H1 (cell line): ENCODE measurements around the gene MUC2. TPM values are rescaled to one million over a fixed set of nuclear protein-coding genes. Genes with fewer than 3 reads are reported as not detected.

ENCODE experiments used
- CTCF ChIA-PET: fragments of 300-600 bp; sonication (Branson Sonifier 250); formaldehyde crosslinking; loops from one replicate; lab custom pipeline; 2021; ENCODE audit not compliant: partially characterized antibody; lab: Charles Lee
- POLR2A ChIA-PET: fragments of 300-600 bp; sonication (Branson Sonifier 250); formaldehyde crosslinking; loops from one replicate; lab custom pipeline; 2021; ENCODE audit warnings: inconsistent platforms; ENCODE audit not compliant: partially characterized antibody; lab: Charles Lee
- DNase-seq, 2 experiments: peaks; one replicate each; pipeline versions ENCODE4 v3.0.0 to v3.0.0-alpha.2; 2010 to 2022; ENCODE audit warnings: low spot score in 2 of 2, low read depth in 1 of 2, mixed read lengths in 1 of 2
- FAIRE-seq: peaks from 2 replicates; lab custom pipeline; 2011; peaks lifted over from hg19 to GRCh38; lab: Jason Lieb, UNC
- H2AFZ ChIP-seq: 2 replicates; pipeline ENCODE4 v1.8.1; 2012; ENCODE audit warnings: low read length, inconsistent platforms
- H2AK5ac ChIP-seq: 2 replicates; pipeline ENCODE4 v1.6.1; 2013; ENCODE audit warnings: low read depth, low read length
- H2BK120ac ChIP-seq: replicated peaks from 2 replicates; pipeline ENCODE3; 2013; ENCODE audit warnings: low read depth, low read length, inconsistent platforms
- H2BK12ac ChIP-seq: 2 replicates; pipeline ENCODE4 v1.6.1; 2013; ENCODE audit warnings: low read depth, low read length
- H2BK15ac ChIP-seq: 2 replicates; pipeline ENCODE4 v1.6.1; 2013; ENCODE audit warnings: low read length
- H2BK20ac ChIP-seq: 2 replicates; pipeline ENCODE4 v1.6.1; 2013; ENCODE audit warnings: low read length
- H2BK5ac ChIP-seq: 2 replicates; pipeline ENCODE4 v1.6.1; 2013; ENCODE audit warnings: low read depth, low read length
- H3K14ac ChIP-seq: 2 replicates; pipeline ENCODE4 v1.6.1; 2013; ENCODE audit warnings: inconsistent platforms; ENCODE audit not compliant: insufficient read length
- H3K18ac ChIP-seq: 2 replicates; pipeline ENCODE4 v1.6.1; 2013; ENCODE audit warnings: low read length; ENCODE audit errors: extremely low read depth
- H3K23ac ChIP-seq: 2 replicates; pipeline ENCODE4 v1.6.1; 2013; ENCODE audit warnings: inconsistent platforms; ENCODE audit not compliant: insufficient read length
- H3K23me2 ChIP-seq: 2 replicates; pipeline ENCODE4 v1.6.1; 2013; ENCODE audit warnings: low read depth, low read length
- H3K27ac ChIP-seq: 2 replicates; pipeline ENCODE4 v1.6.1; 2011; ENCODE audit warnings: low read depth, low read length, inconsistent platforms
- H3K27me3 ChIP-seq, 4 experiments: replicated peaks in 1 of 4; 1 replicate in 1 of 4; 2 replicates in 3 of 4; pipeline versions ENCODE4 v1.6.1 to v1.8.1; 2011 to 2013; ENCODE audit warnings: low read length in 3 of 4, mild to moderate bottlenecking in 3 of 4, inconsistent platforms in 2 of 4, mixed read lengths in 2 of 4, moderate library complexity in 1 of 4; ENCODE audit not compliant: control insufficient read depth in 3 of 4, insufficient read depth in 3 of 4; ENCODE audit errors: extremely low read depth in 1 of 4
- H3K36me3 ChIP-seq, 4 experiments: 2 replicates each; pipeline versions ENCODE4 v1.6.1 to v1.8.1; 2011 to 2013; ENCODE audit warnings: mild to moderate bottlenecking in 4 of 4, low read length in 3 of 4, moderate library complexity in 2 of 4, control low read depth in 1 of 4, inconsistent platforms in 1 of 4; ENCODE audit not compliant: insufficient read depth in 4 of 4, control insufficient read depth in 2 of 4
- H3K4ac ChIP-seq: replicated peaks from 2 replicates; pipeline ENCODE3; 2013; ENCODE audit warnings: low read length, low read depth, mixed read lengths, inconsistent platforms; ENCODE audit not compliant: insufficient read length
- H3K4me1 ChIP-seq, 4 experiments: replicated peaks in 1 of 4; 1 replicate in 1 of 4; 2 replicates in 3 of 4; pipeline versions ENCODE4 v1.6.1 to v1.8.1; 2011 to 2013; ENCODE audit warnings: low read length in 3 of 4, inconsistent platforms in 2 of 4, mixed read lengths in 1 of 4; ENCODE audit not compliant: insufficient read depth in 4 of 4, control insufficient read depth in 3 of 4
- H3K4me2 ChIP-seq, 2 experiments: 2 replicates each; pipeline versions ENCODE4 v1.6.1 to v1.8.1; 2011 to 2013; ENCODE audit warnings: low read depth in 2 of 2, low read length in 2 of 2, control low read depth in 1 of 2, inconsistent platforms in 1 of 2, mild to moderate bottlenecking in 1 of 2; ENCODE audit not compliant: insufficient read depth in 1 of 2
- H3K4me3 ChIP-seq, 4 experiments: fragments of 200-600, 300-600 bp in 1 of 4; sonication (generic), shearing (Covaris generic), sonication (Bioruptor Twin) in 1 of 4; 2 replicates each; pipeline versions ENCODE4 v1.5.1 to v1.8.1; 2011 to 2016; ENCODE audit warnings: low read length in 4 of 4, low read depth in 3 of 4, control low read depth in 2 of 4, inconsistent platforms in 2 of 4, mild to moderate bottlenecking in 2 of 4, mixed read lengths in 1 of 4, moderate library complexity in 1 of 4; ENCODE audit not compliant: insufficient read depth in 2 of 4; ENCODE audit errors: extremely low read depth in 1 of 4
- H3K56ac ChIP-seq: replicated peaks from 2 replicates; pipeline ENCODE3; 2013; ENCODE audit warnings: low read depth, mild to moderate bottlenecking, mixed read lengths, low read length, inconsistent platforms; ENCODE audit not compliant: insufficient read length
- H3K79me1 ChIP-seq: 2 replicates; pipeline ENCODE4 v1.6.1; 2013; ENCODE audit warnings: low read depth, low read length, control low read depth
- H3K79me2 ChIP-seq, 2 experiments: 2 replicates each; pipeline versions ENCODE4 v1.6.1 to v1.8.1; 2012 to 2013; ENCODE audit warnings: low read length in 2 of 2, mild to moderate bottlenecking in 2 of 2, inconsistent platforms in 1 of 2; ENCODE audit not compliant: insufficient read depth in 2 of 2, control insufficient read depth in 1 of 2
- H3K9ac ChIP-seq, 4 experiments: replicated peaks in 1 of 4; 1 replicate in 1 of 4; 2 replicates in 3 of 4; pipeline versions ENCODE4 v1.6.1 to v1.8.1; 2011 to 2013; ENCODE audit warnings: low read depth in 3 of 4, low read length in 3 of 4, control low read depth in 2 of 4, mild to moderate bottlenecking in 2 of 4, moderate library complexity in 2 of 4, inconsistent platforms in 1 of 4; ENCODE audit errors: extremely low read depth in 1 of 4
- H3K9me3 ChIP-seq, 2 experiments: 2 replicates each; pipeline versions ENCODE4 v1.6.1 to v1.8.1; 2012 to 2013; ENCODE audit warnings: mild to moderate bottlenecking in 2 of 2, moderate library complexity in 2 of 2, control low read depth in 1 of 2, inconsistent platforms in 1 of 2, low read depth in 1 of 2, low read length in 1 of 2, mixed read lengths in 1 of 2; ENCODE audit not compliant: insufficient read depth in 2 of 2
- H4K20me1 ChIP-seq, 2 experiments: replicated peaks in 1 of 2; 2 replicates each; pipeline versions ENCODE3 to v1.8.1; 2011 to 2013; ENCODE audit warnings: inconsistent platforms in 2 of 2, low read length in 2 of 2, mild to moderate bottlenecking in 1 of 2; ENCODE audit not compliant: insufficient read depth in 2 of 2, control insufficient read depth in 1 of 2
- H4K5ac ChIP-seq: 2 replicates; pipeline ENCODE4 v1.6.1; 2013; ENCODE audit warnings: low read length, low read depth, mixed read lengths, inconsistent platforms; ENCODE audit not compliant: insufficient read length
- H4K8ac ChIP-seq: 2 replicates; pipeline ENCODE4 v1.8.0; 2013; ENCODE audit warnings: mild to moderate bottlenecking, moderate library complexity, low read length, inconsistent platforms; ENCODE audit not compliant: insufficient read depth; ENCODE audit errors: extremely low read depth
- H4K91ac ChIP-seq: replicated peaks from 2 replicates; pipeline ENCODE3; 2013; ENCODE audit warnings: low read length, mixed read lengths, inconsistent platforms; ENCODE audit not compliant: insufficient read length
- BACH1 ChIP-seq: IDR thresholded peaks from 2 replicates; pipeline ENCODE4 v1.6.1; 2012; ENCODE audit warnings: low read length, improper control_type of control experiment
- BRCA1 ChIP-seq: IDR thresholded peaks from 2 replicates; pipeline ENCODE4 v1.6.1; 2012; ENCODE audit warnings: low read depth, low read length, improper control_type of control experiment
- CBX8 ChIP-seq: fragments of 300-800, 300-1000 bp; sonication (generic); IDR thresholded peaks from 2 replicates; pipeline ENCODE4 v1.7.1; 2016; ENCODE audit warnings: low read depth, low read length, borderline replicate concordance
- EZH2 ChIP-seq: fragments of 200-600 bp; sonication (generic); IDR thresholded peaks from 2 replicates; pipeline ENCODE4 v1.7.1; 2012; ENCODE audit warnings: low read depth, mild to moderate bottlenecking, moderate library complexity, low read length, inconsistent platforms; ENCODE audit not compliant: severe bottlenecking
- GTF2F1 ChIP-seq: IDR thresholded peaks from 2 replicates; pipeline ENCODE4 v1.6.1; 2012; ENCODE audit warnings: low read depth, low read length, improper control_type of control experiment, borderline replicate concordance
- HDAC2 ChIP-seq, 2 experiments: fragments of 300-600 bp in 1 of 2; sonication (generic) in 1 of 2; IDR thresholded peaks; 2 replicates each; pipeline ENCODE4 v1.6.1; 2011 to 2012; ENCODE audit warnings: low read depth in 2 of 2, low read length in 2 of 2, mild to moderate bottlenecking in 2 of 2, moderate library complexity in 2 of 2, borderline replicate concordance in 1 of 2, inconsistent platforms in 1 of 2
- JUN ChIP-seq: IDR thresholded peaks from 2 replicates; pipeline ENCODE4 v1.6.1; 2011; ENCODE audit warnings: low read depth, mild to moderate bottlenecking, improper control_type of control experiment, low read length
- KDM1A ChIP-seq: fragments of 200-600, 300-600 bp; sonication (generic); IDR thresholded peaks from 2 replicates; pipeline ENCODE4 v1.7.1; 2016; ENCODE audit warnings: mild to moderate bottlenecking, low read length, borderline replicate concordance
- POLR2AphosphoS5 ChIP-seq: IDR thresholded peaks from 2 replicates; pipeline ENCODE4 v1.6.1; 2011; ENCODE audit warnings: low read depth, low read length
- SIRT6 ChIP-seq: IDR thresholded peaks from one replicate; pipeline ENCODE4 v1.7.1; 2012; ENCODE audit warnings: low read length, inconsistent platforms
- ZNF274 ChIP-seq: IDR thresholded peaks from 2 replicates; pipeline ENCODE4 v1.7.0; 2012; ENCODE audit warnings: low read length, borderline replicate concordance; ENCODE audit errors: extremely low read depth
- WGBS, 2 experiments: shearing (Covaris generic) in 1 of 2; methylation state at CpG; one replicate each; pipeline versions ENCODE4 v1.1.6 to v1.1.7; 2013 to 2015; ENCODE audit warnings: low lambda C conversion rate in 2 of 2, mixed read lengths in 2 of 2, inconsistent platforms in 1 of 2, low coverage in 1 of 2, missing lambda C conversion rate in 1 of 2; ENCODE audit not compliant: insufficient replicate concordance in 2 of 2, insufficient coverage in 1 of 2, insufficient read length in 1 of 2; ENCODE audit errors: extremely low coverage in 1 of 2, missing lambda C conversion rate in 1 of 2; 5-methylcytosine and 5-hydroxymethylcytosine counted together
- polyA plus RNA-seq, 7 experiments: library from polyadenylated mRNA; depleted of rRNA in 3 of 7; stranded (reverse) in 5 of 7; unstranded in 2 of 7; fragments of >200 nt in 5 of 7; fragments of 200-250 nt in 2 of 7; gene quantifications; 1 replicate in 5 of 7; 2 replicates in 1 of 7; 4 replicates in 1 of 7; pipeline versions ENCODE4 v1.2.1 to v1.2.3, GENCODE V29; 2011 to 2013; ENCODE audit warnings: missing spikeins in 2 of 7, mixed read lengths in 2 of 7
- total RNA-seq: library from RNA; stranded (reverse); fragmentation: NEBNext Ultra II Directional; extraction: Animal tissue kit (Norgen Biotek cat#: 25700); gene quantifications from 2 replicates; pipeline ENCODE4 v1.2.1, GENCODE V29; 2021
- TF ChIP-seq, protein P1 (sequence below): IDR thresholded peaks from 2 replicates; pipeline ENCODE4 v1.6.1; 2012; ENCODE audit warnings: inconsistent platforms

Gene MUC2
- total and polyA plus RNA-seq, 2 of the 8 experiments (the other 6 are each of a cell fraction or from before 2014, with no cell fraction given): not detected

DNA sequence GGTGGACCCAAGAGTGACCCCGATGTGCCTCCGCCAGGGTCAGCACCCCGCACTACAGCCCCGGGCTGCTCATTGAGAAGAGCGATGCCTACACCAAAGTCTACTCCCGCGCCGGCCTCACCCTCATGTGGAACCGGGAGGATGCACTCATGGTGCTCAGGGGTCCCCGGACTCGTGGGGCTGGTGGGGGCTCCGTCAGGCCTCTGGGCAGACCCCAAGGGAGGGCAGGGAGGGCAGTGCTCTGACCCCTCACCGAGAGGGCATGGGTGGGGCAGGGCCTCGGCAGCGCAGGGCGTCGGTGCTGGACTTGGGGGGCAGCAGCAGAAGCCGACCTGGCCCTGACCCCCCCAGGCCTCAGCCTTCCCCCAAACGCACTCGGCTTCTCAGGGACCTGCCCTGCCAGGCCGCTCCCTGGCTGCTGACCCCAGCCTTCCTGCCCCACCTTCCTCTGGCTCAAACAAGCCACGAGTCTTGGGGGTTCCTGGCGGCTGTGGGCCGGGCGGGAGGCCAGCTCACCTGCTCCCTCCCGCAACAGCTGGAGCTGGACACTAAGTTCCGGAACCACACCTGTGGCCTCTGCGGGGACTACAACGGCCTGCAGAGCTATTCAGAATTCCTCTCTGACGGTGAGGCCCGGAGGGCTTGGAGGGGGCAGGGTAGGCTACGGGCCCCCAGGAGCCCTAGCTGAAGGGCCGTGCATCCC, 2.9 kb downstream of the MUC2 start:
- whole genome bisulfite sequencing, 2 experiments: 77% methylated on average over 13 of the region's 33 CpGs; no CpG with 5 or more reads in 1 of the 2 experiments
- no peak overlapping the region for H3K27ac ChIP-seq
- no peak overlapping the region for H3K14ac ChIP-seq
- no peaks in the 10 kb centered on the region for H3K9me3 ChIP-seq
- ChIA-PET CTCF (interaction anchor here (1.2 to 1.3 kb wide), 2 partner anchors 26 to 99 kb away, joined by 3 read pairs; no protein-coding TSS in a partner anchor), POLR2A (interaction anchor here (1.1 kb wide), 1 partner anchor 102 kb away, joined by 4 read pairs; no protein-coding TSS in a partner anchor)
- no peak for FAIRE-seq
- H2BK15ac ChIP-seq: no peak overlapping the region
- no peak overlapping the region for H4K5ac ChIP-seq
- no peak overlapping the region for H3K9ac ChIP-seq
- H3K4me2 ChIP-seq: no peak overlapping the region; a peak in 1 of 4 replicates
- H3K23me2 ChIP-seq: no peaks in the 10 kb centered on the region
- H2BK120ac ChIP-seq: no peak overlapping the region
- no peak overlapping the region for H2BK20ac ChIP-seq
- no peak for DNase-seq
- H3K56ac ChIP-seq: no peak overlapping the region
- no peak overlapping the region for H3K18ac ChIP-seq
- H2BK12ac ChIP-seq: no peak overlapping the region
- no peaks in the 10 kb centered on the region for H3K27me3 ChIP-seq
- H2AFZ ChIP-seq: no peak overlapping the region
- no peaks in the 10 kb centered on the region for H3K79me1 ChIP-seq
- H3K79me2 ChIP-seq: no peaks in the 10 kb centered on the region
- H3K4me1 ChIP-seq: peaks cover 0 to 3% (median 0%) of the 10 kb centered on the region in 4 experiments; a peak in 2 of 7 replicates
- H2AK5ac ChIP-seq: no peak overlapping the region
- TF ChIP-seq HDAC2 (IDR thresholded peaks at IDR 0.05; ENCODE audit: borderline replicate concordance in 1 of 2, low read depth in 2 of 2, low read length in 2 of 2) (no peak), KDM1A (no peak), EZH2 (no peak), SIRT6 (no peak), GTF2F1 (no peak), BRCA1 (no peak), JUN (no peak), POLR2AphosphoS5 (no peak), BACH1 (no peak), ZNF274 (no peak), CBX8 (no peak)
- TF ChIP-seq, protein P1, sequence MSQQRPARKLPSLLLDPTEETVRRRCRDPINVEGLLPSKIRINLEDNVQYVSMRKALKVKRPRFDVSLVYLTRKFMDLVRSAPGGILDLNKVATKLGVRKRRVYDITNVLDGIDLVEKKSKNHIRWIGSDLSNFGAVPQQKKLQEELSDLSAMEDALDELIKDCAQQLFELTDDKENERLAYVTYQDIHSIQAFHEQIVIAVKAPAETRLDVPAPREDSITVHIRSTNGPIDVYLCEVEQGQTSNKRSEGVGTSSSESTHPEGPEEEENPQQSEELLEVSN: no peak
- H3K4me3 ChIP-seq: no peak overlapping the region
- H4K20me1 ChIP-seq: no peaks in the 10 kb centered on the region
- H3K36me3 ChIP-seq: no peaks in the 10 kb centered on the region
- peak overlapping the region; percentile 28; the same call in 1 of the 2 replicates for H4K8ac ChIP-seq
- H3K4ac ChIP-seq: no peak overlapping the region
- no peak overlapping the region for H3K23ac ChIP-seq
- no peak overlapping the region for H2BK5ac ChIP-seq
- no peak overlapping the region for H4K91ac ChIP-seq
